HCT116 (cell line): ENCODE results near the gene CISD3. TPM values are rescaled to one million over a fixed set of nuclear protein-coding genes. Genes with fewer than 3 reads are reported as not detected.
A peak's percentile ranks its signal among the peaks of the same experiment; 100 is the strongest.

Source experiments
- ATAC-seq: fragments of 200-7000 bp; cut with Tn5 transposase; 2 replicates; pipeline ENCODE4 v1.9.1; 2020; ENCODE audit warnings: mild to moderate bottlenecking, moderate library complexity
- BruUV-seq: library from RNA; stranded (reverse); fragments of 400-500 nt; replicated peaks from 2 replicates; lab custom pipeline; 2021; lab: Mats Ljungman, UMichigan
- CTCF ChIA-PET: fragments of 300-600 bp; sonication (Branson Sonifier 250); formaldehyde crosslinking; loops from one replicate; lab custom pipeline; 2021; ENCODE audit warnings: antibody characterized with exemption; lab: Charles Lee
- POLR2A ChIA-PET: fragments of 300-600, 350-600 bp; sonication (Branson Sonifier 250); formaldehyde crosslinking; loops from one replicate; lab custom pipeline; 2021; ENCODE audit warnings: antibody characterized with exemption; lab: Charles Lee
- RAD21 ChIA-PET, 2 experiments: fragments of 300-600 bp; sonication (Branson Sonifier 250); formaldehyde crosslinking; loops; one replicate each; lab custom pipeline; 2023; ENCODE audit warnings: low total read pairs in 2 of 2; ENCODE audit not compliant: uncharacterized antibody in 2 of 2, unreplicated experiment in 2 of 2, low non-redundant PET in 1 of 2; lab: Charles Lee
- DNase-seq: peaks from one replicate; pipeline ENCODE4 v3.0.0-alpha.2; 2010; ENCODE audit warnings: low read depth, low spot score
- H2AFZ ChIP-seq: fragments of 200-600 bp; shearing (Covaris generic), sonication (generic); 2 replicates; pipeline ENCODE4 v1.6.1; 2017; ENCODE audit warnings: low read depth, mixed run types, mixed read lengths, antibody characterized with exemption, low read length; ENCODE audit not compliant: poor library complexity, severe bottlenecking
- H3K27ac ChIP-seq: 2 replicates; pipeline ENCODE4 v1.5.1; 2012; ENCODE audit warnings: low read depth, low read length
- H3K27me3 ChIP-seq: fragments of 200-600 bp; sonication (generic); 2 replicates; pipeline ENCODE4 v1.6.1; 2016; ENCODE audit warnings: mixed run types, low read length, mixed read lengths; ENCODE audit not compliant: insufficient read depth
- H3K36me3 ChIP-seq, 2 experiments: fragments of 200-500 bp in 1 of 2; fragments of 200-600 bp in 1 of 2; sonication (Bioruptor generic) in 1 of 2; sonication (generic) in 1 of 2; 2 replicates each; pipeline versions ENCODE4 v1.5.1 to v1.6.1; 2014 to 2016; ENCODE audit warnings: low read length in 2 of 2, inconsistent platforms in 1 of 2, mixed read lengths in 1 of 2, mixed run types in 1 of 2; ENCODE audit not compliant: insufficient read depth in 2 of 2, control insufficient read depth in 1 of 2
- H3K4me1 ChIP-seq, 2 experiments: fragments of 200-600 bp in 1 of 2; sonication (generic) in 1 of 2; 2 replicates each; pipeline versions ENCODE4 v1.5.1 to v1.6.1; 2012 to 2017; ENCODE audit warnings: low read length in 2 of 2, inconsistent platforms in 1 of 2, mild to moderate bottlenecking in 1 of 2, mixed read lengths in 1 of 2, mixed run types in 1 of 2, moderate library complexity in 1 of 2; ENCODE audit not compliant: insufficient read depth in 2 of 2, control insufficient read depth in 1 of 2
- H3K4me2 ChIP-seq: fragments of 200-600 bp; sonication (generic); 2 replicates; pipeline ENCODE4 v1.6.1; 2017; ENCODE audit warnings: mixed run types, low read length, mixed read lengths
- H3K4me3 ChIP-seq, 2 experiments: fragments of 200-600 bp in 1 of 2; sonication (generic) in 1 of 2; replicated peaks in 1 of 2; 2 replicates each; pipeline ENCODE4 v1.5.1; 2011 to 2016; ENCODE audit warnings: low read length in 2 of 2, control low read depth in 1 of 2, low read depth in 1 of 2, mild to moderate bottlenecking in 1 of 2, mixed read lengths in 1 of 2, mixed run types in 1 of 2
- H3K79me2 ChIP-seq: fragments of 200-600 bp; sonication (generic); 2 replicates; pipeline ENCODE4 v1.6.1; 2017; ENCODE audit warnings: mild to moderate bottlenecking, mixed run types, low read length, moderate library complexity, mixed read lengths; ENCODE audit not compliant: insufficient read depth
- H3K9ac ChIP-seq: fragments of 200-600 bp; sonication (generic); 2 replicates; pipeline ENCODE4 v1.6.1; 2016; ENCODE audit warnings: low read length, mixed read lengths
- H3K9me2 ChIP-seq: fragments of 200-600 bp; sonication (generic), shearing (Covaris generic); 2 replicates; pipeline ENCODE4 v1.6.1; 2017; ENCODE audit warnings: mixed run types, mild to moderate bottlenecking, moderate library complexity; ENCODE audit not compliant: insufficient read depth
- H3K9me3 ChIP-seq, 2 experiments: fragments of 200-500 bp in 1 of 2; fragments of 200-600 bp in 1 of 2; sonication (Bioruptor generic) in 1 of 2; sonication (generic) in 1 of 2; 2 replicates each; pipeline ENCODE4 v1.6.1; 2014 to 2017; ENCODE audit warnings: low read length in 2 of 2, mixed read lengths in 2 of 2, inconsistent platforms in 1 of 2, low read depth in 1 of 2, mild to moderate bottlenecking in 1 of 2, mixed run types in 1 of 2, moderate library complexity in 1 of 2; ENCODE audit not compliant: control insufficient read depth in 1 of 2, insufficient read depth in 1 of 2
- H4K20me1 ChIP-seq: fragments of 200-600 bp; sonication (generic), shearing (Covaris generic); 2 replicates; pipeline ENCODE4 v1.6.1; 2017; ENCODE audit warnings: mixed run types, mild to moderate bottlenecking, moderate library complexity; ENCODE audit not compliant: insufficient read depth
- ATF3 ChIP-seq: IDR thresholded peaks from 2 replicates; pipeline ENCODE4 v1.6.1; 2012
- CBX3 ChIP-seq: IDR thresholded peaks from 2 replicates; pipeline ENCODE4 v1.6.1; 2012; ENCODE audit warnings: low read depth
- CEBPB ChIP-seq: IDR thresholded peaks from 2 replicates; pipeline ENCODE4 v1.6.1; 2012; ENCODE audit warnings: low read depth
- ELF1 ChIP-seq: IDR thresholded peaks from 2 replicates; pipeline ENCODE4 v1.6.1; 2012; ENCODE audit warnings: low read depth, borderline replicate concordance
- EZH2 ChIP-seq: fragments of 200-600 bp; sonication (generic); IDR thresholded peaks from 2 replicates; pipeline ENCODE4 v1.6.1; 2017; ENCODE audit warnings: antibody characterized with exemption, mixed run types
- EZH2phosphoT487 ChIP-seq: fragments of 200-600 bp; IDR thresholded peaks from 2 replicates; pipeline ENCODE4 v1.6.1; 2018; ENCODE audit warnings: antibody characterized with exemption, borderline replicate concordance
- FOSL1 ChIP-seq: IDR thresholded peaks from 2 replicates; pipeline ENCODE4 v1.6.1; 2012; ENCODE audit warnings: low read depth
- JUND ChIP-seq: IDR thresholded peaks from 2 replicates; pipeline ENCODE4 v1.6.1; 2012
- POLR2A ChIP-seq: IDR thresholded peaks from 2 replicates; pipeline ENCODE4 v1.7.0; 2011; ENCODE audit warnings: borderline replicate concordance; ENCODE audit not compliant: insufficient read depth, insufficient read length; ENCODE audit errors: extremely low read depth
- RAD21 ChIP-seq: IDR thresholded peaks from 2 replicates; pipeline ENCODE4 v1.6.1; 2012; ENCODE audit warnings: low read depth, mild to moderate bottlenecking
- REST ChIP-seq: IDR thresholded peaks from 2 replicates; pipeline ENCODE4 v1.6.1; 2012; ENCODE audit warnings: low read depth
- SIN3A ChIP-seq: IDR thresholded peaks from 2 replicates; pipeline ENCODE4 v1.6.1; 2012; ENCODE audit warnings: low read depth
- SRF ChIP-seq: IDR thresholded peaks from 2 replicates; pipeline ENCODE4 v1.6.1; 2012; ENCODE audit warnings: low read depth
- YY1 ChIP-seq: IDR thresholded peaks from 2 replicates; pipeline ENCODE4 v1.6.1; 2011; ENCODE audit warnings: low read length, low read depth, moderate library complexity, mild to moderate bottlenecking; ENCODE audit not compliant: insufficient replicate concordance; ENCODE audit errors: extremely low read depth
- ZFX ChIP-seq: fragments of 450-650 bp; IDR thresholded peaks from 2 replicates; pipeline ENCODE4 v1.6.1; 2017
- ZNF274 ChIP-seq: fragments of 200-500 bp; sonication (Bioruptor generic); IDR thresholded peaks from 2 replicates; pipeline ENCODE4 v1.6.1; 2014; ENCODE audit warnings: mild to moderate bottlenecking, low read depth, low read length, inconsistent platforms
- intact Hi-C: fragments of 100-400 bp; cut with micrococcal nuclease; formaldehyde crosslinking; loops from 2 replicates; pipeline ENCODE4 v1.10.0; 2022
- total RNA-seq: library from RNA; stranded (reverse); gene quantifications from one replicate; pipeline ENCODE4 v1.2.1, GENCODE V29; 2021; ENCODE audit not compliant: unreplicated experiment
- TF ChIP-seq, protein P1 (sequence below), 3 experiments: fragments of 200-600 bp in 1 of 3; sonication (generic) in 1 of 3; IDR thresholded peaks in 2 of 3; conservative IDR thresholded peaks in 1 of 3; 2 replicates each; pipeline ENCODE4 v1.5.1; 2012 to 2017; ENCODE audit warnings: low read depth in 2 of 3, low read length in 2 of 3, antibody characterized with exemption in 1 of 3, borderline replicate concordance in 1 of 3, control low read depth in 1 of 3, mild to moderate bottlenecking in 1 of 3, mixed read lengths in 1 of 3, mixed run types in 1 of 3, moderate library complexity in 1 of 3; ENCODE audit not compliant: insufficient read depth in 1 of 3

Gene CISD3
- total RNA-seq, 1 experiment from 2014 or later, result 50.2 TPM

DNA sequence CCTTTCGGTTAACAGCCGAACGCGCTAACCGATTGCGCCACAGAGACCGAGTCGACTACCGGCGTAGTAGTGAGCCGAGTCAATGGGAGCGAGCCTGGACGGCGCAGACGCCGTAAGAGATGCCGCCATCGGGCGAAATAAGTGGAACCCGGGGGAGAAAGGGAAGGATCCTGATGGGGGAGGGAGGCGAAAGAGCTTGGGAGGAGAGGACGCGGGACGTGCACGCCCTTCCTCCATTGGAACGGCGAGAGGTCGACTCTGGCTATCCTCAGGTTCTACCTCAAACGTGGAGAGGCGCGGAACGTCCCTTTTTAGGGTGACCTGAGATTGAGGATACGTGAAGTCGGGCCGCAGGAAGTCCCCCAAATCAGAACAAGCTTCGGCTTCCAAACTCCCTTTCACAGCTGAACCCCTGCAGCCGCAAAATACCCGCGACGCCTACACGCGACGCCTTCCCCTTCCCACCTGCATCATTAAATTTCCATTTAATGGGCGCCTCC, 21.7 kb downstream of the CISD3 start (continued):
- TF ChIP-seq REST (no peak), YY1 (peak; percentile 46), CEBPB (no peak; the same call in 1 of the 2 replicates)

GRCh38 chr17:38752308-38753070, 22.3 kb downstream of the CISD3 start, which contains the start of gene PSMB3:
Gene PSMB3 (plus strand): TSS chr17:38752741. CDS start chr17:38752827, 86 bp downstream.
- ChIA-PET RAD21 (interaction anchor here in 1 of 2 experiments (0.6 kb wide), 1 partner anchor 116 kb away, joined by 3 read pairs; no protein-coding TSS in a partner anchor), POLR2A (interaction anchor here (0.9 to 2.2 kb wide), 6 partner anchors 44 to 448 kb away, joined by 3 to 6 read pairs (median 4); partner anchors contain the start of genes RPL19 and RPL23), CTCF (interaction anchor here (0.9 to 2.1 kb wide), 2 partner anchors 17 to 21 kb away, joined by 3 to 11 read pairs; no protein-coding TSS in a partner anchor)
- Histone ChIP-seq H3K9me3 (no peaks in the 10 kb centered on the region), H4K20me1 (no peaks in the 10 kb centered on the region), H3K4me1 (peaks cover 18 to 46% of the 10 kb centered on the region in 2 experiments), H3K9me2 (no peaks in the 10 kb centered on the region), H3K27me3 (no peaks in the 10 kb centered on the region), H3K27ac (peak within 1 kb of the TSS; percentile 100), H3K9ac (peak within 1 kb of the TSS; percentile 93), H3K79me2 (peaks cover 66% of the 10 kb centered on the region), H3K4me3 (peak within 1 kb of the TSS; percentile 99 to 100), H3K4me2 (peak within 1 kb of the TSS; percentile 94), H3K36me3 (peaks cover 18 to 29% of the 10 kb centered on the region in 2 experiments), H2AFZ (no peak within 1 kb of the TSS)
- DNase-seq (peak; percentile 100), ATAC-seq (peak; percentile 77)
- intact Hi-C loops, result loop anchor here (5.0 kb wide), 4 partner anchors 45 to 115 kb away; partner anchors contain the start of genes PIP4K2B and RPL23
- no TSS peak for BruUV-seq
- TF ChIP-seq SIN3A (peak; percentile 90), ZNF274 (no peak), POLR2A (peak; percentile 58), EZH2 (no peak), YY1 (peak; percentile 81), ELF1 (no peak; the same call in 1 of the 2 replicates), ATF3 (no peak), JUND (no peak), SRF (no peak), ZFX (peak; percentile 44; the same call in 1 of the 2 replicates), CEBPB (no peak; the same call in 1 of the 2 replicates), RAD21 (no peak), CBX3 (no peak), EZH2phosphoT487 (no peak), FOSL1 (no peak)
- TF ChIP-seq, protein P1, sequence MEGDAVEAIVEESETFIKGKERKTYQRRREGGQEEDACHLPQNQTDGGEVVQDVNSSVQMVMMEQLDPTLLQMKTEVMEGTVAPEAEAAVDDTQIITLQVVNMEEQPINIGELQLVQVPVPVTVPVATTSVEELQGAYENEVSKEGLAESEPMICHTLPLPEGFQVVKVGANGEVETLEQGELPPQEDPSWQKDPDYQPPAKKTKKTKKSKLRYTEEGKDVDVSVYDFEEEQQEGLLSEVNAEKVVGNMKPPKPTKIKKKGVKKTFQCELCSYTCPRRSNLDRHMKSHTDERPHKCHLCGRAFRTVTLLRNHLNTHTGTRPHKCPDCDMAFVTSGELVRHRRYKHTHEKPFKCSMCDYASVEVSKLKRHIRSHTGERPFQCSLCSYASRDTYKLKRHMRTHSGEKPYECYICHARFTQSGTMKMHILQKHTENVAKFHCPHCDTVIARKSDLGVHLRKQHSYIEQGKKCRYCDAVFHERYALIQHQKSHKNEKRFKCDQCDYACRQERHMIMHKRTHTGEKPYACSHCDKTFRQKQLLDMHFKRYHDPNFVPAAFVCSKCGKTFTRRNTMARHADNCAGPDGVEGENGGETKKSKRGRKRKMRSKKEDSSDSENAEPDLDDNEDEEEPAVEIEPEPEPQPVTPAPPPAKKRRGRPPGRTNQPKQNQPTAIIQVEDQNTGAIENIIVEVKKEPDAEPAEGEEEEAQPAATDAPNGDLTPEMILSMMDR (IDR thresholded peaks at IDR 0.05 in 2 of 3, conservative IDR thresholded peaks at IDR 0.05 in 1 of 3; ENCODE audit: borderline replicate concordance in 1 of 3, insufficient read depth in 1 of 3, low read depth in 2 of 3, low read length in 2 of 3), result no peak
